Adrenal gland (tissue), 12 donors: ENCODE data around the gene WDR4. TPM values are rescaled to one million over a fixed set of nuclear protein-coding genes. Genes with fewer than 3 reads are reported as not detected.

Experiments used
- DNase-seq, 7 donors: peaks; one replicate each; pipeline ENCODE4 v3.0.0-alpha.2; 2019 to 2020
- H3K27ac ChIP-seq, 5 donors: fragments of 200-600 bp; sonication (generic) in 4 of 5; 1 replicate in 3 of 5; 2 replicates in 2 of 5; pipeline versions ENCODE4 v1.5.1 to v1.8.0; 2016 to 2020; ENCODE audit warnings: mild to moderate bottlenecking in 1 of 5
- H3K27me3 ChIP-seq: fragments of 200-600 bp; 2 replicates; pipeline ENCODE4 v1.8.0; 2021
- H3K36me3 ChIP-seq, 2 donors: fragments of 200-600 bp; replicated peaks in 1 of 2; 1 replicate in 1 of 2; 2 replicates in 1 of 2; pipeline versions ENCODE4 v1.5.1 to v1.8.0; 2018 to 2022
- H3K4me1 ChIP-seq, 2 donors: fragments of 200-600 bp; replicated peaks in 1 of 2; 1 replicate in 1 of 2; 2 replicates in 1 of 2; pipeline versions ENCODE4 v1.5.1 to v1.8.0; 2018 to 2021
- H3K4me3 ChIP-seq, 4 donors: fragments of 200-600 bp; sonication (generic) in 3 of 4; one replicate each; pipeline ENCODE4 v1.5.1; 2016 to 2018
- H3K9me3 ChIP-seq, 3 donors: fragments of 200-600 bp; sonication (generic) in 1 of 3; replicated peaks in 1 of 3; 1 replicate in 2 of 3; 2 replicates in 1 of 3; pipeline versions ENCODE4 v1.5.1 to v1.8.0; 2016 to 2021
- CTCF ChIP-seq, 6 experiments: fragments of 450-650 bp in 4 of 6; fragments of 200-600 bp in 2 of 6; sonication (generic) in 1 of 6; IDR thresholded peaks; 1 replicate in 5 of 6; 2 replicates in 1 of 6; pipeline versions ENCODE4 v1.5.1 to v1.8.0; 2016 to 2021; ENCODE audit warnings: antibody characterized with exemption in 6 of 6, mild to moderate bottlenecking in 2 of 6, moderate library complexity in 1 of 6
- POLR2A ChIP-seq, 2 donors: fragments of 450-650 bp; IDR thresholded peaks; one replicate each; pipeline ENCODE4 v1.6.1; 2017; ENCODE audit warnings: antibody characterized with exemption in 2 of 2, mild to moderate bottlenecking in 2 of 2, moderate library complexity in 1 of 2
- WGBS, 4 donors: extraction: QIAGEN DNeasy Blood & Tissue Kit in 2 of 4; methylation state at CpG; one replicate each; pipeline versions ENCODE4 v1.1.5 to v1.1.7; 2013 to 2017; 5-methylcytosine and 5-hydroxymethylcytosine counted together
- intact Hi-C, 2 donors: fragments of 100-400 bp; cut with DNase I; formaldehyde crosslinking; loops; one replicate each; pipeline versions ENCODE4 v1.14.1 to v1.15.0; 2022 to 2023
- polyA plus RNA-seq, 3 donors: library from polyadenylated mRNA; stranded (reverse); fragments of 200-250 nt in 2 of 3; fragments of 350-450 nt in 1 of 3; fragmentation: Illumina TruSeq in 1 of 3; extraction: RNeasy Lipid Tissue Mini Kit (QIAGEN cat#74804) in 1 of 3; gene quantifications; one replicate each; pipeline ENCODE4 v1.2.3, GENCODE V29; 2013 to 2014
- total RNA-seq, 9 donors: library from RNA; depleted of rRNA in 4 of 9; stranded (reverse); fragments of >200 nt in 4 of 9; fragments of 120-200 nt in 1 of 9; fragmentation: NEBNext Ultra II Directional in 1 of 9; extraction: Animal tissue kit (Norgen Biotek cat#: 25700) in 1 of 9; gene quantifications; one replicate each; pipeline versions ENCODE4 v1.1.0 to v1.2.4, GENCODE V29; 2013 to 2023
- donor health status: healthy with polysubstance abuse.
- donor health status: Bipolar disorder and iron deficiency.
- donor health status: DM: yes; HTN: yes; CAD: no.
- donor health status: DM: no; HTN: no; CAD: no.
- donor health status: DM: no; HTN: no; CAD: no.
- donor health status: DM: yes; HTN: yes; CAD: no.

WDR4 gene
- total and polyA plus RNA-seq, 12 donors: 3.6 to 19.3 (median 5.8) TPM

- H3K27me3 ChIP-seq: no peaks in the 10 kb centered on the region
- no peak overlapping the region for H3K4me3 ChIP-seq
- no peak for DNase-seq
- H3K9me3 ChIP-seq: no peaks in the 10 kb centered on the region
- H3K4me1 ChIP-seq: no peaks in the 10 kb centered on the region
- WGBS, 4 donors: 89 to 92% (median 90%) methylated on average over 6 of the region's 6 CpGs
- TF ChIP-seq POLR2A (IDR thresholded peaks at IDR 0.05): no peak
- no peak for TF ChIP-seq CTCF (IDR thresholded peaks at IDR 0.05)
- no peak overlapping the region for H3K27ac ChIP-seq
- intact Hi-C loops: loop anchor here in 1 of 2 donors (5.0 kb wide), 1 partner anchor 43 kb away; no protein-coding TSS in a partner anchor
- H3K36me3 ChIP-seq: no peaks in the 10 kb centered on the region
Measured at GRCh38 chr21:42924433-42924751, 45.1 kb upstream of the WDR4 start.

GRCh38 chr21:42923553-42924432 lies 44.5 kb upstream of the WDR4 start:
- Histone ChIP-seq H3K36me3 (no peaks in the 10 kb centered on the region), H3K4me1 (no peaks in the 10 kb centered on the region), H3K9me3 (no peaks in the 10 kb centered on the region), H3K27me3 (no peaks in the 10 kb centered on the region), H3K27ac (no peak overlapping the region), H3K4me3 (no peak overlapping the region)
- peak; percentile 64 to 88 (median 78) for DNase-seq
- TF ChIP-seq CTCF (IDR thresholded peaks at IDR 0.05): peak; percentile 62 to 96 (median 79)
- TF ChIP-seq POLR2A (IDR thresholded peaks at IDR 0.05): no peak
- 26 to 31% (median 28%) methylated on average over 18 of the region's 18 CpGs for WGBS, 4 donors
- intact Hi-C loops: loop anchor here in 1 of 2 donors (5.0 kb wide), 1 partner anchor 44 kb away; no protein-coding TSS in a partner anchor

GRCh38 chr21:42922918-42923317 lies 43.6 kb upstream of the WDR4 start:
- Histone ChIP-seq H3K4me3 (no peak overlapping the region), H3K27ac (no peak overlapping the region), H3K27me3 (no peaks in the 10 kb centered on the region), H3K4me1 (no peaks in the 10 kb centered on the region), H3K9me3 (no peaks in the 10 kb centered on the region), H3K36me3 (no peaks in the 10 kb centered on the region)
- intact Hi-C loops: loop anchor here in 1 of 2 donors (5.0 kb wide), 1 partner anchor 44 kb away; no protein-coding TSS in a partner anchor
- no peak for TF ChIP-seq POLR2A (IDR thresholded peaks at IDR 0.05)
- no peak for TF ChIP-seq CTCF (IDR thresholded peaks at IDR 0.05)
- WGBS, 4 donors: 86 to 91% (median 89%) methylated on average over 10 to 18 of the region's 18 CpGs
- DNase-seq: no peak

GRCh38 chr21:42921927-42922326 lies 42.6 kb upstream of the WDR4 start:
- intact Hi-C loops: loop anchor here in 1 of 2 donors (5.0 kb wide), 1 partner anchor 45 kb away; no protein-coding TSS in a partner anchor

More at GRCh38 chr21:42921927-42922326, 42.6 kb upstream of the WDR4 start:
- Histone ChIP-seq H3K27ac (no peak overlapping the region), H3K27me3 (no peaks in the 10 kb centered on the region), H3K4me1 (no peaks in the 10 kb centered on the region), H3K36me3 (no peaks in the 10 kb centered on the region), H3K4me3 (no peak overlapping the region), H3K9me3 (no peaks in the 10 kb centered on the region)
- TF ChIP-seq CTCF (IDR thresholded peaks at IDR 0.05) (no peak), POLR2A (IDR thresholded peaks at IDR 0.05) (no peak)
- DNase-seq: no peak
- WGBS, 4 donors: 78 to 87% (median 85%) methylated on average over 4 of the region's 4 CpGs
